ENCODE data around the gene LDLRAP1.
A peak's percentile ranks its signal among the peaks of the same experiment; 100 is the strongest.

The LDLRAP1 gene

DNA sequence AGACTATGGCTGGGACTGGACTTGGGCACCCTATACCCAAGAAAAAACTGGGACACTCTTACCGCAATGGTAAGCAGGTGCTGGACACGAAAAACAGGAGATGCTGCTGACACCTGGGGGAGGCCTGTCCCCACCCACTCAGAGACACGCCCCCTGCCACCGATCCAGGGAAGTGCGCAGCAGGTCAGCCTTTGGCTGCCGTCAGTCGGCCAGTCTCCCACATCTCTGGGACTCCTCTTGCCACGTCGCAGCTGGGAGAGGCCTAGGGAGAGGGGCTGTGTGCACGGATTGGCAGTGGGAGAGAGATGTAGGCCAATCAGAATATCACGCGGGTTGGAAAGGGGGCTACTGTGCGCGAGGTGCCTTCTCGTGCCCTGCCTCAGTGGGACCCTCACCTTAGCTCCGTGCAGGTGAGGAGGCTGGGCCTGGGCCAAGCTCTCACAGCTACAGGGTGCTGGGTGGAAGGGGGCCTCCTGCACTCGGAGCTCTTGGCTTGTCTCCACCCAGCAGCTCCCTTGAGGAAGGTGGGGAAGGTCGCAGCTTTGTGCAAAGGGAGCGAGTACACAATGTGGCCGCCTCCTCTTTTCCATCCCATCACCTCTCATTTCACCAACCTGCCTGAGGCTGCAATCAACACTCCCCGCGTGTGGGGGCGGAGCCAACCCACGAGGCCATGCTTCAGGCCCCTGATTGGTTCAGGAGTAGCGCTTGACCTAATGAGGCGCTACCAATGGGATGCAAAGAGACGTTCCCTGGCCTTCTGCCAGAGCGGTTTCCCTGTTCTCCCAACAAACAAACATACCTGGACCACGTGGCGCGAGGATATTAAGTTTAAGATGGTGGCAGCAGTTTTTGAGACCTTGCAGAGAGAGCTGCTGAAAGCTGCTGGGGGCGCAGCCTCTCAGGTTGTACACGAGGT is 25.7 kb upstream of the LDLRAP1 start:
- no peak overlapping the region for H3K4me3 Mint-ChIP-seq
- H3K27ac Mint-ChIP-seq = no peak overlapping the region
- H3K4me1 Mint-ChIP-seq = peaks cover 4% of the 10 kb centered on the region
- DNase-seq (no peak), ATAC-seq (no peak)
- H3K36me3 Mint-ChIP-seq (ENCODE audit: low read depth) = no peaks in the 10 kb centered on the region
- no peaks in the 10 kb centered on the region for H3K27me3 Mint-ChIP-seq
- no peaks in the 10 kb centered on the region for H3K9me3 Mint-ChIP-seq

DNA sequence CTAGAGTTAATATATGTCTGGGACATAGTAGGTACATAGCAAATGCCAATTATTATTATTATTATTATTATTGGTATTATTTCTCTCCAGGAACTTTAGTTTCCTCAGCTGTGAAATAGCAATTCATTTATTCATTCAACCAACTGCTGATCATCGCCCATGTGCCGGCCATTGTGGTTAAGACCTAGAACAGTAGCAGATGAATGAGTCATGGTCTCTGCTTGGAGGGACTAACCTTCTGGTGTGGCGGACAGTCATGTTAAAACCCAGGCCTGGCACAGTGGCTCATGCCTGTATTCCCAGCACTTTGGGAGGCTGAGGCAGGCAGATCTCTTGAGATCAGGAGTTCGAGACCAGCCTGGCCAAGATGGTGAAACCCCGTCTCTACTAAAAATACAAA is 23.8 kb upstream of the LDLRAP1 start:
- H3K36me3 Mint-ChIP-seq (ENCODE audit: low read depth) = no peaks in the 10 kb centered on the region
- H3K4me1 Mint-ChIP-seq = peaks cover 4% of the 10 kb centered on the region
- H3K4me3 Mint-ChIP-seq = no peak overlapping the region
- DNase-seq = no peak
- no peaks in the 10 kb centered on the region for H3K9me3 Mint-ChIP-seq
- ATAC-seq = no peak
- H3K27me3 Mint-ChIP-seq = no peaks in the 10 kb centered on the region
- H3K27ac Mint-ChIP-seq = no peak overlapping the region

DNA sequence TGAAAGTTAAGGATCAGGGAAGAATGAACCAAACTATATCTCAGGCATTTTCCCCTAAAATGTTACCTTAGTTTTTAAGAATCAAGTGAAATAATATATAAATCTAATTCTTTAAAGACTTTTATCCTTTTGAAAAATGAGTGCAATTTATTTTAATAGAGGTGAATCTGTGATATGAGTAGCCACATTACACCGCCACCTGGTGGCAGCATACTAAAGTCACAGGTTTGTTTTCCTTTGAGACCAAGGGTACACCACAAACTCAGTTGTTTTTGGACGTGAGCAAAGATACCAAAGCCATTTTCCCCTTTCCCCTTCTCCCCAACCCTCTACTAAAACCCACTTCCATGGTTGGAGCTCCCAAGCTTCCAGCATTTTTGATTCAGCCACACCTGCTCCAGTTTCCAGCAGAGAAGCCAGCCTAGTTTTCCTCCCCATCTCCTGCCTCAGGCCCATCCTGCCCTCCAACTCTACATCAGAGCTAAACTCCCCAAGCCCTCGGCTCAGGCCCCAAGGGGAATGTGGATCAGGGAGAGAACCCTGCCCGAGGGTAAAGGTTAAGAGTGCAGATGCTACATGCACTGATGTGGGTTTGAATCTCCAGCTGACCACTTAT is 22.9 kb upstream of the LDLRAP1 start:
- DNase-seq (peak; percentile 72), ATAC-seq (no peak)
- Mint-ChIP-seq H3K4me1 (peaks cover 4% of the 10 kb centered on the region), H3K27ac (no peak overlapping the region), H3K36me3 (ENCODE audit: low read depth) (no peaks in the 10 kb centered on the region), H3K9me3 (peaks cover 4% of the 10 kb centered on the region), H3K4me3 (no peak overlapping the region), H3K27me3 (no peaks in the 10 kb centered on the region)

DNA sequence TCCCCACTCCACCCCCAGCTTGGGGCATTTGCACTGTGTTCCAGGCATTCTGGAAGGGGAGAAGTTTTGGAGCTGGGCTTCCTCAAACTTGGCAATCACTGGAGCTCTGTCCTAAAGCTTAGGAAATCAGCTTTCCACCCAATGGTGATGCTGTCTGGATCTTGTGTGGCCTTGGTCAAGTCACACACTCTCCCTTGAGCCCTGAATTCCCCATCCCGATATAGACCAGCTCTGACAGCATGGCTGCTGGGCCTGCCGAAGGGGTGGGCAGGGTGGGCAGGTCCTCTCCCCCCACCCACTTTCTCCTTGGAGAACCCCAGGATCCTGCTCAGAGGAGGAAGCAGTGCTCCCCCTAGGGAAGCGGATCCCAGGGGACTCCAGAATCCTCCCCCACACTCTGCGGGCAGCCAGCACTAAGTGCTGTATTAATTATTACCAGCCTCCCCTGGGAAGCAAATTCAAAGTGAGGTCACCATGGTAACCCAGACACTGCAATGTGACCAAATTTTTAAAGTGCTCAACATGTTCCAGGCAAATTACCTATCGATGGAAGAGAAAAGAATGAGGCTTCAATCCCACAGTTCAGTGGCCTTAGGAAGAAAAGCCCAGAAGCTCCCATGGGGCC is 21.3 kb upstream of the LDLRAP1 start:
- Mint-ChIP-seq H3K36me3 (ENCODE audit: low read depth) (no peaks in the 10 kb centered on the region), H3K9me3 (peaks cover 5% of the 10 kb centered on the region), H3K27me3 (no peaks in the 10 kb centered on the region), H3K4me3 (no peak overlapping the region), H3K27ac (no peak overlapping the region), H3K4me1 (peaks cover 4% of the 10 kb centered on the region)
- ATAC-seq (no peak), DNase-seq (no peak)

DNA sequence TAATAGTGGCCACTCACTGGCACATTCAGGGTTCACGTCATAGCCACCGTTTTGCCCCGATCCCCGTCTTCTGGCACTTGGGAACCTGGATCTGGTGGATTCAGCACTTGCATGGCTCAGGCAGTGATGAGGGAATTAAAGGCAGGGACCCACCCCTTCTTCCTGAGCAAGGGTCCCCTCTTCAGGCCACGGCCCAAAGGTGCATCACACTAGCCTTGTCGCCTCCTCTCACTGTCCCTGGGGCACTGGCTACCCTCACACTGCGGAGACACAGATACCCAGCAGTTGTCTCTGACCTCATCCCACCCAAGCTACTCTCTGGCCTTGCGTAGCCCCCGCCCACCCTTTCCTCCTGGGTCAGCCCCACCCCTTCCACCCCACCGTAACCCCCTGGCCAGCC is 19.9 kb upstream of the LDLRAP1 start:
- ATAC-seq (no peak), DNase-seq (no peak)
- H3K27me3 Mint-ChIP-seq = no peaks in the 10 kb centered on the region
- no peak overlapping the region for H3K4me3 Mint-ChIP-seq
- H3K9me3 Mint-ChIP-seq = peaks cover 5% of the 10 kb centered on the region
- H3K27ac Mint-ChIP-seq = no peak overlapping the region
- H3K36me3 Mint-ChIP-seq (ENCODE audit: low read depth) = no peaks in the 10 kb centered on the region
- H3K4me1 Mint-ChIP-seq = peaks cover 4% of the 10 kb centered on the region

DNA sequence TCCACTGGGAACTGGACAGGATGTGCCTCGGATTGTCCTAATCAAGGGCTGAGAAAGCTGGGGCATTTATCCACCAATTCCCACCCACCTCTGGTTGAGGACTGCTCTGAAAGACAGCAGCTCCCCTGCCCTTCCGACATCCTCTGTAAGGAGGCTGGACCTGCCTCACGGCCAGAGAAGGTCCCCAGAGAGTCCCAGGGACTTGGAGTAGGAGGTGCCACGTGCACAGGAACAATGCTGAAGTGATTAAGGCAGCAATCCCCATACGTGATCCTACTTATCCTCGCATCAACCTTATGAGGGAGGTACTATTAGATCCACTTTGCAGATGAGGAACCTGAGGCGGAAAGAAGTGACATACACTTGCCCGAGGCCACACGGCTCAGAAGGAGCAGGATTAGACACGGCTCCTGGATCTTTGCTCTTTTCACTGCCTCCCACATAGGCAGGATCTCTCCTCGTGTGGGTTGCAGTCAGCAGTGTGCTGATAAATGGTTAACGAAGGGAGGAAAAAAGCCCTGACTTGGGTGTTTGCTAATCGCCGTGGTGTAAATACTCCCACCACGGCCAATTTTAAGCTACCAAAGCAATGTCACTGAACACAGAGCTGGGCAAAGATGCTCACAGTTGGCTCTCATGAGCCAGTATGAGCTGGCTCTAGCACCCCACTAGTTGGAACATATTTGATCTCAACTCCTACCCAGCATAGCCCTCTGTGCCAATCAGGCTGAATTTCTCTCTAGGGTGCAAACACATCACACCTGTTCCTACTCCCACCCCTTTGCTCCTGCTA is 18.6 kb upstream of the LDLRAP1 start:
- Mint-ChIP-seq H3K27me3 (no peaks in the 10 kb centered on the region), H3K27ac (no peak overlapping the region), H3K4me1 (peaks cover 4% of the 10 kb centered on the region), H3K36me3 (ENCODE audit: low read depth) (no peaks in the 10 kb centered on the region), H3K9me3 (peaks cover 9% of the 10 kb centered on the region), H3K4me3 (no peak overlapping the region)
- ATAC-seq (no peak), DNase-seq (no peak)

DNA sequence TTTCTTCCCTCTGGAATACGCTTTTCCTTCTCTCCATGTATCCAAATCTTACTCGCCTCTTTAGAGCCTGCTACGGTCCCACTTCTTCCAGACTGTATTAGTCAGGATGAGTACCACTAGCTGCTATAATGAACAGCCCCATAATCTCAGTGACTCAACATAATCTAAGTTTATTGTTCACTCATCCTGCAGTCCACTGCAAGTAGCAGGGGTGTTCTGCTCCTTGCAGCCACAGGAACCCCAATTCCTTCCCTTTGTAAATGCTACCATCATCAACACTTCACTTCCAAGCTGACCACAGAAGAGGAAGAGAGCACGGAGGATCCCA is 18.1 kb upstream of the LDLRAP1 start:
- DNase-seq (no peak), ATAC-seq (no peak)
- Mint-ChIP-seq H3K4me3 (no peak overlapping the region), H3K27me3 (no peaks in the 10 kb centered on the region), H3K4me1 (peaks cover 4% of the 10 kb centered on the region), H3K9me3 (peaks cover 9% of the 10 kb centered on the region), H3K27ac (no peak overlapping the region), H3K36me3 (ENCODE audit: low read depth) (no peaks in the 10 kb centered on the region)

DNA sequence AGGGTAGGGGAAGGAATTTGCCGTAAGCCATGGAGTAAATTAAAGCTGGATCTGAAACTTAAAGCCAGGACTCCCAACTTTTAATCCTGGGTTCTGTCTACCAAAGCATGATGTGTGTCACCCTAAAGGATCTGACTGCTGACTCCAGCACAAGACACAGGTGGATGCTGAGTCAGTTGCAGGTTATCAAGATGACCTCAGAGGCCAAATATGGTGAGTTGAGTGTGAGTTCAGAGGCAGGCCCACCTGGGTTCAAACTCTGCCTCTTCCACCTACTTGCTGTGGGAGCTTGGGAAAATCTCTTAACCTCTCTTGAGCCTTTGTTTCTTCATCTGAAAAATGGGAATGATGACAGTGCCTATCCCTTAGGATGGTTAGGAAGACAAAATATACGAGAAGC is 16.7 kb upstream of the LDLRAP1 start:
- Mint-ChIP-seq H3K4me3 (no peak overlapping the region), H3K9me3 (peaks cover 9% of the 10 kb centered on the region), H3K36me3 (ENCODE audit: low read depth) (no peaks in the 10 kb centered on the region), H3K4me1 (no peaks in the 10 kb centered on the region), H3K27me3 (no peaks in the 10 kb centered on the region), H3K27ac (no peak overlapping the region)
- ATAC-seq = no peak
- DNase-seq = no peak

DNA sequence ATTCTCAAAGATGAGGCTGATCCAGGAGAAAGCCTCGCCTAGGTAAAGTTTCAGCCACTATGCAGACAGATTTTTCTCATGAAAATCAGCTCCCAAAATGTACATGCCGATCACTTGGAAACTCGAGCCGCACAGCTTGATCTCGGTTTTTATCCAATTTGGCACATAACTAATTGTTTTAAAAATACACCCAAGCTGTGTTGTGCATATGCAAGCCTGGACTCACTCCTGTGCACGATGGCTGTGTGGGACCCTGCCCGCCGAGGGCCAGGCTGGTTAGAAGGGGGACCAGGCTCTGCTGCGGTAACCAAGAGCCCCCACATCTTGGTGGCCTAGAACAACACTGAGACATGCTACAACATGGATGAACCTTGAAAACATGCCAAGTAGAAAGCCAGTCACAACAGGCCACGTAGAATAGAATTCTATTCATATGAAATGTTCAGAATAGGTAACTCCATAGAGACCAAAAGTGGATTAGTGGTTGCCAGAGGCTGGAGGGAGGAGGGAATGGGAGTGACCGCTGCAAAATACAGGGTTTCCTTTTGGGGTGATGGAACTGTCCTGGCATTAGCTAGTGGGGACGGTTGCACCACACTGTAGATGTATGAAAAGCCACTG is 16.1 kb upstream of the LDLRAP1 start:
- DNase-seq (no peak), ATAC-seq (no peak)
- Mint-ChIP-seq H3K36me3 (ENCODE audit: low read depth) (no peaks in the 10 kb centered on the region), H3K4me1 (no peaks in the 10 kb centered on the region), H3K27me3 (no peaks in the 10 kb centered on the region), H3K9me3 (peaks cover 9% of the 10 kb centered on the region), H3K27ac (no peak overlapping the region), H3K4me3 (no peak overlapping the region)

DNA sequence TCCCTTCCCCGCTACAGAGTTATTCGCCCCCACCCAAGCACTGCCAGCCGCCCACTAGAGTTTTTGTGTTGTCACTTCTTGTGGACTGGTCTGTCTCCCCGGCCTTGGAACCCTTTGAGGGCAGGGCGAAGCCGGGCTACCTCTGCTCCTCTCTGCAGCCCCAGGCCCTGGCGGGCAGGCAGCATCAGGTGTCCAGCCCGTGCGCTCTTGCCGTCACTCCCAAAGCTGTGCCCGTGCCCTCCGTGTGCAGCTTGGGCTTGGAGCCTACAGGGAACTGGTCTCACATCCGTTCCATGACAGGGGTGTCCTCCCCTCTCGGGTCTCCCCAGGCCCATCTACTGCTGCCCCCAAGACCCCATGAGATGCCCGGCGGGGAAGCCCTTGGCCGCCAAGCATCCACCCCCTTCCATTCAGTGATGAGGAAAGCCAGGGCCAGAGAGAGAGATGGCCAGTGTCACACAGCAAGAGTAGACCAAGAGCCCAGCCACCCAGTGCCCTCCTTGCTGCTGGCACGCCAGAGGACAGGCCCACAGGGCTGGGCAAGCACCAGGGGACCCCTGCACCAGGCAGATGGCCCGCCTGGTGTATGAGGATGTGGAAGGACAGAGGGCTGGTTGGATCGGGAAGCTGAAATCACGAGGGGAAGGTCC is 15.3 kb upstream of the LDLRAP1 start:
- Mint-ChIP-seq H3K9me3 (peaks cover 9% of the 10 kb centered on the region), H3K4me3 (no peak overlapping the region), H3K27ac (no peak overlapping the region), H3K27me3 (no peaks in the 10 kb centered on the region), H3K36me3 (ENCODE audit: low read depth) (no peaks in the 10 kb centered on the region), H3K4me1 (no peaks in the 10 kb centered on the region)
- DNase-seq = no peak
- no peak for ATAC-seq

DNA sequence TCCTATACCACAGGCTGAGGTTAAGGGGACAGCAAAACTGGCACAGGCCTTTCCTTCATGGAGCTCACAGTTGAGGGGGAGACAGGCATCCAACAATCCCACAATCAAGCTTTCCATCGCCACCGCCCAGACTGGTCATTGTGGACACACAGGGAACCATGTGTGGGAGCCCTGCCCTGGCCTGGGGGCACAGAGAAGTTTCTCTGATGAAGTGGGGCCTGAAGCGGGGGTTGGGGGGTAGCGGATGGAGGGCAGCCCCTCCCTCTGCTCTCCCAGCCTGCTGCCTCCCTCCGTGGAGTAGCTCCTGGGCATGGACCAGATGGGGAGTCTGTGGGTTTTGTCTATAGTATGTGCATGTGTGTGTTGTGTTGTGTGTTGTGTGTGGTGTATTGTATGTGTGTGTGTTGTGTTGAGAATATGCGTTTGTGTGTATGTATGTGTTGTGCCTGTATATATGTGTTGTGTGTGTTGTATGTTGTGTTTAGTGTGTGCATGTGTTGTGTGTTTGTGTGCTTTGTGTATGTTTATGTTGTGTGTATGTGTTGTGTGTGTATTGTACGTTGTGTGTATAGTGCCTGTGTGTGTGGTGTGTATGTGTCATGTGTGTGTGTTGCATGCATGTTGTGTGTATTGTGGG is 14.4 kb upstream of the LDLRAP1 start:
- no peak for ATAC-seq
- DNase-seq = no peak
- Mint-ChIP-seq H3K4me1 (no peaks in the 10 kb centered on the region), H3K9me3 (peaks cover 9% of the 10 kb centered on the region), H3K27ac (peak overlapping the region; percentile 4), H3K36me3 (ENCODE audit: low read depth) (no peaks in the 10 kb centered on the region), H3K4me3 (no peak overlapping the region), H3K27me3 (no peaks in the 10 kb centered on the region)

DNA sequence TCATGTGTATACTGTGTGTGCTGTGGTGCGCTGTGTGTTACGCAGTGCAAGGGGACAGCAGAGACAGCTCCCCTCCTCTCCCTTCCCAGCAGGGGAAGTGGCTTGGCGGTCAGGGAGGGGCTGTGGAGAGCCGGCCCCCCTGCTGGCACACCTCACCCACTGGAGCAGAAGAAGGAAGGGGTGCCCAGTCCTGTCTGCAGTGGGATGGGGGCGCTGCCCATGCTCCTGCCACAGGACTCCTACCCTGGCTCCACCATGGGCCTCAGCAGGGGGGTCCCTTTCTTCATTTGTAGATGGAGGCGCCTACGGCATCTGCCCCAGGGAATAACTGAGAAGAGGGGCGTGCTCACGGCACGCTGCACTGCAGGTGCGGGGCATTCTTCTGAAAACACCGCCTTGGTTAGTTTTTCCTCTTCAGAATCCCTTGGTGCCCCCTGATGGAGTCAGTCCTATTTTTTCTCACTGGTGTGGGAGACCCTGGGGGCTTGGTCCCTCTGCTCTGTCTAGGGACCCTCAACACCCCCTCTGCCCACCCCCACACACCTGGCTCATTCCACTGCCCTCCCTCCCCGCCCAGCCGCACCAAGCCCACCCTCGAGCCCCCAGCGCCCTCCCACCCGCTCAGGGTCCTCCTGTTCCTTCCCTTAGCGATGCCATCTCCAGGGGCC is 13.8 kb upstream of the LDLRAP1 start:
- Mint-ChIP-seq H3K4me1 (no peaks in the 10 kb centered on the region), H3K27me3 (no peaks in the 10 kb centered on the region), H3K27ac (peak overlapping the region; percentile 4), H3K4me3 (no peak overlapping the region), H3K9me3 (peaks cover 9% of the 10 kb centered on the region), H3K36me3 (ENCODE audit: low read depth) (no peaks in the 10 kb centered on the region)
- no peak for ATAC-seq
- DNase-seq = no peak

Data from activated naive CD8-positive, alpha-beta T cell treated with anti-CD3 and anti-CD28 coated beads, Interleukin-2, amount 50 U/mL, for 24 hours (primary cell).